SKM-1 treated with dmso at 0.1 percent for 144 hours (cell line): Measurements from ENCODE around the gene RNPEP.
"Not testable (repeated sequence)": the region's sequence is repeated elsewhere in the genome, so short reads cannot be mapped to it uniquely, and the experiment has no call there.

Experiments used
- DNase-seq: peaks from one replicate; lab custom pipeline; 2025; ENCODE audit not compliant: unreplicated experiment; lab: John Stamatoyannopoulos, UW

The RNPEP gene

GRCh38 chr1:201955729-201956143, 26.7 kb upstream of the RNPEP start:
- no peak for DNase-seq

- DNase-seq: no peak
Observed at GRCh38 chr1:201958348-201958747, 24.1 kb upstream of the RNPEP start.

GRCh38 chr1:201962382-201962781, 20.1 kb upstream of the RNPEP start:
- DNase-seq: not testable (repeated sequence)

- DNase-seq: no peak
Observed at GRCh38 chr1:201964261-201964660, 18.2 kb upstream of the RNPEP start.

- no peak for DNase-seq
Observed at GRCh38 chr1:201966171-201966570, 16.3 kb upstream of the RNPEP start.

GRCh38 chr1:201968202-201968925, 14.1 kb upstream of the RNPEP start:
- DNase-seq: no peak

GRCh38 chr1:201970334-201971159, 11.9 kb upstream of the RNPEP start:
- no peak for DNase-seq

- DNase-seq: no peak
Observed at GRCh38 chr1:201982082-201982622, 296 bp upstream of the RNPEP start.

- DNase-seq: no peak
Observed at GRCh38 chr1:201983380-201983805, 945 bp downstream of the RNPEP start.

GRCh38 chr1:201984446-201984845, 2.0 kb downstream of the RNPEP start:
- DNase-seq: no peak

GRCh38 chr1:201985355-201985754, 2.9 kb downstream of the RNPEP start:
- DNase-seq: no peak

GRCh38 chr1:201988601-201989000, 6.2 kb downstream of the RNPEP start:
- no peak for DNase-seq

GRCh38 chr1:201989354-201990128, 7.1 kb downstream of the RNPEP start:
- DNase-seq: no peak

- no peak for DNase-seq
Observed at GRCh38 chr1:201990427-201990826, 8.0 kb downstream of the RNPEP start.

GRCh38 chr1:201999625-202000238, 17.3 kb downstream of the RNPEP start:
- peak; percentile 57 for DNase-seq

- no peak for DNase-seq
Observed at GRCh38 chr1:202002507-202002906, 20.1 kb downstream of the RNPEP start.

GRCh38 chr1:202004711-202005110, 22.3 kb downstream of the RNPEP start:
- DNase-seq: no peak

- DNase-seq: no peak
Observed at GRCh38 chr1:202005958-202006357, 23.5 kb downstream of the RNPEP start.

GRCh38 chr1:202007304-202007703, 24.9 kb downstream of the RNPEP start:
- no peak for DNase-seq

- DNase-seq: no peak
Observed at GRCh38 chr1:202007805-202008489, 25.5 kb downstream of the RNPEP start.
